Measurements from ENCODE around the gene DSP. TPM values are rescaled to one million over a fixed set of nuclear protein-coding genes. Genes with fewer than 3 reads are reported as not detected.

Gene DSP
- total RNA-seq, 1 donor from 2014 or later = 109 TPM

- H3K9me3 Mint-ChIP-seq (ENCODE audit: unreplicated experiment) = no peaks in the 10 kb centered on the region
- no peaks in the 10 kb centered on the region for H3K4me1 Mint-ChIP-seq (ENCODE audit: unreplicated experiment)
- no peak overlapping the region for H3K4me3 Mint-ChIP-seq (ENCODE audit: unreplicated experiment)
- DNase-seq (ENCODE audit: low spot score) = no peak
- no peak for TF ChIP-seq CTCF (IDR thresholded peaks at IDR 0.05; ENCODE audit: unreplicated experiment)
- H3K27me3 Mint-ChIP-seq (ENCODE audit: unreplicated experiment) = no peaks in the 10 kb centered on the region
- no peaks in the 10 kb centered on the region for H3K36me3 Mint-ChIP-seq (ENCODE audit: low read depth, unreplicated experiment)
- H3K27ac Mint-ChIP-seq (ENCODE audit: unreplicated experiment) = no peak overlapping the region
Measured at GRCh38 chr6:7532821-7533220, 8.7 kb upstream of the DSP start.

GRCh38 chr6:7534192-7534591 is 7.3 kb upstream of the DSP start:
- DNase-seq (ENCODE audit: low spot score) = no peak
- no peaks in the 10 kb centered on the region for H3K4me1 Mint-ChIP-seq (ENCODE audit: unreplicated experiment)
- H3K27me3 Mint-ChIP-seq (ENCODE audit: unreplicated experiment) = no peaks in the 10 kb centered on the region
- no peak for TF ChIP-seq CTCF (IDR thresholded peaks at IDR 0.05; ENCODE audit: unreplicated experiment)
- no peaks in the 10 kb centered on the region for H3K36me3 Mint-ChIP-seq (ENCODE audit: low read depth, unreplicated experiment)
- no peak overlapping the region for H3K4me3 Mint-ChIP-seq (ENCODE audit: unreplicated experiment)
- no peaks in the 10 kb centered on the region for H3K9me3 Mint-ChIP-seq (ENCODE audit: unreplicated experiment)
- no peak overlapping the region for H3K27ac Mint-ChIP-seq (ENCODE audit: unreplicated experiment)

GRCh38 chr6:7535498-7535897 is 6.0 kb upstream of the DSP start:
- Mint-ChIP-seq H3K9me3 (ENCODE audit: unreplicated experiment) (no peaks in the 10 kb centered on the region), H3K27me3 (ENCODE audit: unreplicated experiment) (peaks cover 6% of the 10 kb centered on the region), H3K4me3 (ENCODE audit: unreplicated experiment) (no peak overlapping the region), H3K27ac (ENCODE audit: unreplicated experiment) (no peak overlapping the region), H3K36me3 (ENCODE audit: low read depth, unreplicated experiment) (no peaks in the 10 kb centered on the region), H3K4me1 (ENCODE audit: unreplicated experiment) (peaks cover 5% of the 10 kb centered on the region)
- DNase-seq (ENCODE audit: low spot score) = no peak
- no peak for TF ChIP-seq CTCF (IDR thresholded peaks at IDR 0.05; ENCODE audit: unreplicated experiment)

- no peak overlapping the region for H3K4me3 Mint-ChIP-seq (ENCODE audit: unreplicated experiment)
- peaks cover 18% of the 10 kb centered on the region for H3K27me3 Mint-ChIP-seq (ENCODE audit: unreplicated experiment)
- no peak overlapping the region for H3K27ac Mint-ChIP-seq (ENCODE audit: unreplicated experiment)
- H3K9me3 Mint-ChIP-seq (ENCODE audit: unreplicated experiment) = no peaks in the 10 kb centered on the region
- peaks cover 5% of the 10 kb centered on the region for H3K36me3 Mint-ChIP-seq (ENCODE audit: low read depth, unreplicated experiment)
- no peak for TF ChIP-seq CTCF (IDR thresholded peaks at IDR 0.05; ENCODE audit: unreplicated experiment)
- DNase-seq (ENCODE audit: low spot score) = no peak
- H3K4me1 Mint-ChIP-seq (ENCODE audit: unreplicated experiment) = peaks cover 12% of the 10 kb centered on the region
Measured at GRCh38 chr6:7537565-7538174, 3.8 kb upstream of the DSP start.

- no peak for DNase-seq (ENCODE audit: low spot score)
- Mint-ChIP-seq H3K27me3 (ENCODE audit: unreplicated experiment) (peaks cover 21% of the 10 kb centered on the region), H3K9me3 (ENCODE audit: unreplicated experiment) (no peaks in the 10 kb centered on the region), H3K36me3 (ENCODE audit: low read depth, unreplicated experiment) (peaks cover 5% of the 10 kb centered on the region), H3K4me1 (ENCODE audit: unreplicated experiment) (peaks cover 12% of the 10 kb centered on the region), H3K27ac (ENCODE audit: unreplicated experiment) (no peak overlapping the region), H3K4me3 (ENCODE audit: unreplicated experiment) (no peak overlapping the region)
- TF ChIP-seq CTCF (IDR thresholded peaks at IDR 0.05; ENCODE audit: unreplicated experiment) = no peak
Measured at GRCh38 chr6:7538484-7538883, 3.0 kb upstream of the DSP start.
